AG09319 (cell line): ENCODE results near the gene NLN.

Experiments
- DNase-seq: peaks from one replicate; pipeline ENCODE4 v3.0.0-alpha.2; 2010; ENCODE audit warnings: low read depth; ENCODE audit errors: extremely low read depth
- CTCF ChIP-seq: IDR thresholded peaks from 2 replicates; pipeline ENCODE4 v1.5.1; 2011; ENCODE audit warnings: low read depth, mild to moderate bottlenecking, inconsistent platforms, low read length, moderate library complexity

Gene NLN

GRCh38 chr5:65750938-65751337, 28.9 kb downstream of the NLN start:
- DNase-seq: no peak
- TF ChIP-seq CTCF: no peak

DNA sequence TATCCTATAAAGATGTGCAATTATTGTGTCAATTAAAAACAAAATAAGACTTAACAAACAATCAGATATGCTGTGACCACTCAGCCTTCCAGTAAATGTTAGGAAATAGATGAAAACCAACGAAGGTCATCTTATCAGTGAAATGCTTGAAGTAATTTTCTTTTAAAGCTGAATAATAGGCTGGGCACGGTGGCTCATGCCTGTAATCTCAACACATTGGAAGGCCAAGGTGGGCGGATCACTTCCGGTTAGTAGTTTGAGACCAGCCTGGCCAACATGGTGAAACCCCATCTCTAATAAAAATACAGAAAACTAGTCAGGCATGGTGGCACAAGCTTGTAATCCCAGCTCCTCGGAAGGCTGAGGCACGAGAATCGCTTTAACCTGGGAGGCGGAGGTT, 31.2 kb downstream of the NLN start:
- no peak for TF ChIP-seq CTCF
- DNase-seq: no peak

GRCh38 chr5:65758546-65759144, 36.6 kb downstream of the NLN start:
- no peak for DNase-seq
- no peak for TF ChIP-seq CTCF

DNA sequence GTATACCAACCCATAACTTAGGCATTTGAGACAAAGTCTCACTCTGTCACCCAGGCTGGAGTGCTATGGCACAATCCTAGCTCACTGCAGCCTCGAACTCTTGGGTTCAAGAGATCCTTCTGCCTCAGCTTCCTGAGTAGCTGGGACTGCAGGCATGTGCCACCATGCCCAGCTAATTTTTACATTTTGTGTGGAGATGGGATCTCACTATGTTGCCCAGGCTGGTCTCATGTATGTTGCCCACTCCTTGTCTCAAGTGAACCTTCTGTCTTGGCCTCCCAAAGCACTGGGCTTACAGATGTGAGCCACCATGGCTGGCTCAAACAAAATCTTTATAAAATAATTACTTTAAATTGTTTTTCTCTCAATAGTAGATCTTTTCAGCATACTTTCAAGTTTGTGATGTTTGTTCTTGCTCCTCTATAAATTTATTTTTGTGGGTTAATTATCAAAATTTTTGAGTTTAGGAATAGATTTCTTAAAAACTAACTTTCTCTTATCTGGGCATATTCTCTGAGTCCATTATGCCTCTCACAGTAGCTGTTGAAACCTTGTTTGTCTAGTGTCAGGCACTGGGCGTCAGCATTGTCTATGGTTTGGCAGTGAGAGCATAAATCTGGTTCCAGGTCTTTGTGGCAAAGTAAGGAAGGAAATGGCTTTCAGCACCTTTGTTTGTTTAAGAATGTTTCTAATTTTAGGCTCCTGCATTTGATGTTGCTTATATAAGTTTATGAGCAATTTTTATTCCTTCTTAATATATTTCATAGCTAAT, 38.7 kb downstream of the NLN start:
- TF ChIP-seq CTCF: peak; percentile 21
- DNase-seq: no peak

DNA sequence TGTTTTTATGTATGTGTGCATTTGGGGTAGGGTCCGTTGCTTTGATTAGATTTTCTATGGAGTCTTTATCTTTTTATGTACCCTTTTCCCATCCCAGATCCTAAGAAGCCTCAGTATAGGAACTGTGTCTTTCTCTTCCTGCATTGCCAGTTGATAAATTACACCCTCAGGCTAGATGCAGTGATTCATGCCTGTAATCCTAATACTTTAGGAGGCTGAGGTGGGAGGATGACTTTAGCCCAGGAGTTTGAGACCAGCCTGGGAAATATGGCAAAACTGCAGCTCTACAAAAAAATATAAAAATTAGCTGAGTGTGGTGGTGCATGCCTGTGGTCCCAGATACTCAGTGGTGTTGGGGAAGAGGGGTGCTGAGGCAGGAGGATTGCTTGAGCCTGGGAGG, 40.2 kb downstream of the NLN start:
- TF ChIP-seq CTCF: no peak
- no peak for DNase-seq

DNA sequence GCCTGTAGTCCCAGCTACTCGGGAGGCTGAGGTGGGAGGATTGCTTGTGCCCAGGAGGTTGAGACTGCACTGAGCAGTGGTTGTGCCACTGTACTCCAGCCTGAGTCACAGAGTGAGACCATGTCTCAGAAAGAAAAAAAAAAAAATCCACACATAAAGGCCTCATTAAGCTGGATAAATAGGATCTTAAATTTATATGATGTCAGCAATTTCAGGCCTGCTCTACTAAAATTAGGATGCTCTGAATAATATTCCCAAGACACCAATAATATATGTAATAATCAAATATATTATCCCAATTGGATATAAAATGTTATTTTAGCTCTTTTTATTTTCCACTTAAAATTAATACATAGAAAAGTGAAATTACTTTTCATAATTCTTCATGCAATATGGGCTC, 43.6 kb downstream of the NLN start:
- TF ChIP-seq CTCF: no peak
- DNase-seq: no peak

DNA sequence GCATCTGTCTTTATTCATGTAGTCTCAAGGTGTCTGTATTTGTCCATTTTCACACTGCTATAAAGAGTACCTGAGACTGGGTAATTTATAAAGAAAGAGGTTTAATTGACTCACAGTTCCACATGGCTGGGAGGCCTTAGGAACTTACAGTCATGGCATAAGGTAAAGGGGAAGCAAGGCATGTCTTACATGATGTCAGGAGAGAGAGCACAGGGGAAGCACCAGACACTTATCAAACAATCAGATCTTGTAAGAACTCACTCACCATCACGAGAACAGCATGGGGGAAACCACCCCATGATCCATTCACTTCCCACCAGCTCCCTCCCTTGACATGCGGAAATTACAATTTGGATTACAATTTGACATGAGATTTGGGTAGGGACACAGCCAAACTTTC, 44.2 kb downstream of the NLN start:
- no peak for DNase-seq

More for the DNA sequence above, 44.2 kb downstream of the NLN start:
- no peak for TF ChIP-seq CTCF
